Right forelimb (tissue), 1 donor: ENCODE results near the gene POU4F3.
A peak's percentile ranks its signal among the peaks of the same experiment; 100 is the strongest.

ENCODE experiments used
- DNase-seq: peaks from one replicate; pipeline ENCODE4 v3.0.0-alpha.2; 2018

The POU4F3 gene

GRCh38 chr5:146340260-146341081, 1.8 kb downstream of the POU4F3 start:
- peak; percentile 83 for DNase-seq

GRCh38 chr5:146341854-146342253, 3.2 kb downstream of the POU4F3 start:
- DNase-seq, result no peak

GRCh38 chr5:146342519-146342881, 3.9 kb downstream of the POU4F3 start:
- DNase-seq, result no peak

- no peak for DNase-seq
Measured at GRCh38 chr5:146342882-146343865, 4.5 kb downstream of the POU4F3 start.

- DNase-seq, result no peak
Measured at GRCh38 chr5:146344155-146345118, 5.8 kb downstream of the POU4F3 start.

- no peak for DNase-seq
Measured at GRCh38 chr5:146345240-146345577, 6.6 kb downstream of the POU4F3 start.

- no peak for DNase-seq
Measured at GRCh38 chr5:146345578-146346366, 7.1 kb downstream of the POU4F3 start.

- no peak for DNase-seq
Measured at GRCh38 chr5:146357126-146357525, 18.5 kb downstream of the POU4F3 start.

- DNase-seq, result no peak
Measured at GRCh38 chr5:146359836-146360235, 21.2 kb downstream of the POU4F3 start.

GRCh38 chr5:146363161-146363874, 24.7 kb downstream of the POU4F3 start:
- no peak for DNase-seq

GRCh38 chr5:146365618-146366017, 27.0 kb downstream of the POU4F3 start:
- no peak for DNase-seq

GRCh38 chr5:146366904-146367303, 28.3 kb downstream of the POU4F3 start:
- DNase-seq, result no peak

- no peak for DNase-seq
Measured at GRCh38 chr5:146368137-146368536, 29.5 kb downstream of the POU4F3 start.

GRCh38 chr5:146369691-146370090, 31.1 kb downstream of the POU4F3 start:
- no peak for DNase-seq

- DNase-seq, result no peak
Measured at GRCh38 chr5:146376821-146377220, 38.2 kb downstream of the POU4F3 start.

GRCh38 chr5:146378986-146379385, 40.3 kb downstream of the POU4F3 start:
- no peak for DNase-seq

GRCh38 chr5:146380714-146381113, 42.1 kb downstream of the POU4F3 start:
- DNase-seq, result no peak

- peak; percentile 45 for DNase-seq
Measured at GRCh38 chr5:146388386-146388785, 49.7 kb downstream of the POU4F3 start.

- no peak for DNase-seq
Measured at GRCh38 chr5:146390469-146390868, 51.8 kb downstream of the POU4F3 start.
